IMR-90 (cell line): ENCODE measurements around the gene LRP1B. TPM values are rescaled to one million over a fixed set of nuclear protein-coding genes. Genes with fewer than 3 reads are reported as not detected.

ENCODE experiments used
- microRNA-seq, 2 experiments: library from miRNA; stranded (forward) in 1 of 2; unstranded in 1 of 2; fragments of 10-50 nt in 1 of 2; fragments of <30 nt in 1 of 2; gene quantifications in 1 of 2; microRNA quantifications in 1 of 2; one replicate each; pipeline versions ENCODE3 to v1.1.0; 2013 to 2020; ENCODE audit not compliant: insufficient read depth in 1 of 2, insufficient read length in 1 of 2, unreplicated experiment in 1 of 2
- polyA plus RNA-seq, 3 experiments: library from polyadenylated mRNA; depleted of rRNA; stranded (reverse); fragments of >200 nt; gene quantifications; 2 replicates each; pipeline ENCODE4 v1.2.3, GENCODE V29; 2012; ENCODE audit warnings: low replicate concordance in 1 of 3
- small RNA-seq, 5 experiments: library from RNA; depleted of rRNA; stranded (forward); fragments of <200 nt; gene quantifications; one replicate each; pipeline ENCODE3, GENCODE V24; 2012
- total RNA-seq: library from RNA; depleted of rRNA; stranded (reverse); fragments of >200 nt; gene quantifications from 2 replicates; pipeline ENCODE4 v1.2.3, GENCODE V29; 2012

LRP1B gene
- total and polyA plus RNA-seq, 2 of the 4 experiments (the other 2 are of a cell fraction) = under 0.01 to 0.02 TPM

Small RNAs within 50 kb of the gene (microRNA-seq; reads per million reads assigned to microRNA genes)
- gene AC068287.1 (ENCODE audit: insufficient read depth, insufficient read length) (not detected), gene MIR7157 (ENCODE audit: unreplicated experiment) (not detected), gene MTCO1P44 (ENCODE audit: insufficient read depth, insufficient read length) (not detected), gene RF00019 (ENCODE audit: insufficient read depth, insufficient read length) (not detected), gene RF02271 (ENCODE audit: insufficient read depth, insufficient read length) (not detected), gene RNU6-904P (ENCODE audit: insufficient read depth, insufficient read length) (not detected)

Small RNAs within 50 kb of the gene (small RNA-seq; reads per million reads assigned to genes)
- 0 reads per million in 5 experiments for gene AC068287.1
- gene MTCO1P44 = 0 reads per million in 5 experiments
- 0 reads per million in 5 experiments for gene RF00019
- gene RF02271 = 0 reads per million in 5 experiments
- 0 reads per million in 5 experiments for gene RNU6-904P
